ENCODE results near the gene APP.
"Not testable (repeated sequence)": the region's sequence is repeated elsewhere in the genome, so short reads cannot be mapped to it uniquely, and the experiment has no call there.

APP gene

DNA sequence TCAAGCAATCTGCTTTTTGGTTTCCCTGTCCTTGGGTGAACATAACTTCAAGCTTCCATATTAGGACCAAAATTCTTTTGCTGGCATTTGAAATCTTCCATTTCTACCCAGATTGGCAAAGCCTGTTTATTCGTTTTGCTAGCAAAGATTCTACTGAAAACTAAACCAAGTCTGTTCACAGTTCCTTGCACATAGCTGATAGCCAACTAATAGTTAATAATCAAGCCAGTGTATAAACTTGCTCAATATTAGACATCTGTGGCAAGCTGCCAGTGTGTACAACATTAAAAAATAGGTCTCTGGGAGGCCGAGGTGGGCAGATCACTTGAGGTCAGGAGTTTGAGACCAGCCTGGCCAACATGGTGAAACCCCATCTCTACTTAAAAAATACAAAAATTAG lies 6.3 kb downstream of the APP start:
- in situ Hi-C loops (cut with MboI; ENCODE audit: low sequenced_read_pairs), result no loop called here

DNA sequence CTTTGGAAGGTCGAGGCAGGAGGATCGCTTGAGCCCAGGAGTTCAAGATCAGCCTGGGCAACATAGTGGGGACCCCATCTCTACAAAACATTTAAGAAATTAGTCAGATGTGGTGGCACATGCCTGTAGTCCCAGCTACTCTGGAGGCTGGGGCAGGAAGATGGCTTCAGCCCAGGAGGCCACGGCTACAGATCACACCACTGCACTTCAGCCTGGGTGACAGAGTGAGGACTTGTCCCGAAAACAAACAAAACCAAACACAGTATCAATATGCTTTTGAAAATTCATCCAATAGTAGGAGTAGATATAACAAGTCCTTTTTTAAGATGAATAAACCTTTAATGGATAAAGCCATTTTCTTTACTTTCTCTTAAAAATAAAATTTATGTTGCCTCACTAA lies 8.5 kb downstream of the APP start:
- in situ Hi-C loops (cut with MboI; ENCODE audit: low sequenced_read_pairs), result no loop called here

DNA sequence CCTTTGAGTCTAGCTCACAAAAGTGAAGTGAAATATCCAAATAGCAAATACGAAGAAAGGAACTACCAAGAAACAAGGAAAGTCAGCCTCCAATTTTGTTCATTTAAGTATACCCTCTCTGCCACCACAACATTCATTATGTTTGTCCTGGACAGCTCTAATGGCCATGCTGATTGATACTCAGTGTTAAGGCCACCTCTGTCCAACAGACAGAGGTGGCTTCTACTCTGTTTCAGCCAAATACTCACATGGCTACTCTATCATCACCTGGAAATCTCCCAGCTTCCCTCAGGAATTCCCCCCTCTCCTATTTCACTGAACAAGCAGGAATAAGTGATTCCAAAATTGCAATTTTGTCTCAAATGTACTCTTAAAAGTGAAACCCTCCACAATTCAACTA lies 10.7 kb downstream of the APP start:
- in situ Hi-C loops (cut with MboI; ENCODE audit: low sequenced_read_pairs), result no loop called here

DNA sequence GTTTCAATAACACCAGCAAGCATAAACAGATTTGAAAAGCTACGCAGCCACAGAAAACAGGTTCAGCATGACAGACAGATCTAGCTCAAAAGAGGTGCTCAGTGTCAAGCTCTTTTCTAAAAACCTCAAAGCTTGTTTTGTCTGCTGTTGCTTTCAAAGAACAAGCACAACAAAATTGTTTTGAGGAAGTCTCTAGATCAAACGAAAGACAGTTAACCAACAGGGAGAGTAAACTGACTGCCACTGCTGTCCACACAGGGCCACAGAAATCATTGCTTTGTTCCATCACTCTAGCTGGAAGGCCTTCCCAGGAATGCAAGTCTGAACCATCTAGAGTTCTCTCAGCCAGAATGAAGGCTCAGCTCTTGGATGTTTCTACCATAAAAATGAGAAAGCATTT lies 12.8 kb downstream of the APP start:
- in situ Hi-C loops (cut with MboI; ENCODE audit: low sequenced_read_pairs), result no loop called here

GRCh38 chr21:26154753-26155152 lies 15.8 kb downstream of the APP start:
- in situ Hi-C loops (cut with MboI; ENCODE audit: low sequenced_read_pairs), result no loop called here

DNA sequence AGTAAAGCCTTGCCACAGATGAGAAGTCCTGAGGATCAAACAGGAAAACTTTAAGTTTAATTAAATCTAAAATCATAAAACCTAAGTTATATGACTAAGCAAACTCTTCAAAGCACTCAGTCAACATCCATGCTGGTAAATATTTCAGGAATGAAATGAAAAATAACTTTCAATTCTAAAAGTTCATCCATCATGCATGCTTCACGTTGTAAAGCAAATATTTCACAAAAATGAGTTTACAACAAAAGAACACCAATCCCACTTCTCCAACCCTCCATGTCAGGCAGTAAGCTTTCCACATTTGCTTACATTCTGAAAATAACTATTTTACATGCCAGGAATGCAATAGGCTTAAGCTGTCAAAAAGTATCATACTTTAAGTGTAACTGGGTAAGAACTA lies 16.8 kb downstream of the APP start:
- in situ Hi-C loops (cut with MboI; ENCODE audit: low sequenced_read_pairs), result no loop called here

DNA sequence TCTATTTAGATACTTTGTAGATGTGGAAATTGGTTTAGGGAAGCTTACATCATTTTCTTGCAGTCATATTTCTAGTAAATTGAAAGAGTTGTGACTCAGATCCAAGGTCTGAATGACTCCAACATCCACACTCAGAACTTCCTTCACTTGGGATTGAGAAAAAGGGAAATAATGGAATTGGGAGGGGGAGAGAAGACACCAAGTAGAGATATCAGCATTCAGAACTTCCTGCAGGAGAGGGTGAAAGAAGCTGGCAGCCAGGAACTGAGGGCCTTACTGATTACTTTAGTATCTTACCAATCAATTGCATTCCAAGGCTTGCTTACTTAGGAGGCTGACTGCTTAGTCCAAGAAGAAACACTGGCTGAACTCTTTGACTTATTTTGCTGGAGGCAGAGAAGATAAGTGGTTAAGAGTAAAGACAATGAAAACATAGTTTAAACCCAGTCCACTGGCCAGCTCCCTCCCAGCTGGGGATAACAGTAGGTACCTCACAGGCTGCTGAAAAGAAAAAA lies 21.7 kb downstream of the APP start:
- in situ Hi-C loops (cut with MboI; ENCODE audit: low sequenced_read_pairs), result no loop called here

GRCh38 chr21:26148071-26148839 lies 22.3 kb downstream of the APP start:
- in situ Hi-C loops (cut with MboI; ENCODE audit: low sequenced_read_pairs), result no loop called here

GRCh38 chr21:26147535-26147934 lies 23.0 kb downstream of the APP start:
- in situ Hi-C loops (cut with MboI; ENCODE audit: low sequenced_read_pairs), result no loop called here

DNA sequence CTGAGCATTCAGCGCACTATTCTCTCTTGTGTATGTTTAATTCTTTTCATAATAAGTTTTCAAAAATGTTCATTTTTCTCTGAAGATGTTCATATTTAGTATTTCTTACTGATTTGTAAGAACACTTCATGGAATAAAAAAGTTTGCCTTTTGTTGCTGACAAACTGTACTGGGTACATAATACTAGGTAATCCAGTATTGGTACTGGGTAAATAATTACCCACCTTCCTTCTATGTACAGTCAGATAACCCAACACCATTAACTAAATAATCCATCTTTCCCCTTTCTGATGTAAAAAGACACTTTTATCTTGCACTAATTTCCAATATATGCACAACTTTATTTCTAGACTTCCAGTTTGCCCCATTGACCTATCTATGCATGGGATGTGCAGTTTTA lies 23.9 kb downstream of the APP start:
- in situ Hi-C loops (cut with MboI; ENCODE audit: low sequenced_read_pairs), result no loop called here

GRCh38 chr21:26144031-26144430 lies 26.5 kb downstream of the APP start:
- in situ Hi-C loops (cut with MboI; ENCODE audit: low sequenced_read_pairs), result no loop called here

- in situ Hi-C loops (cut with MboI; ENCODE audit: low sequenced_read_pairs), result no loop called here
Observed at GRCh38 chr21:26142363-26142762, 28.2 kb downstream of the APP start.

GRCh38 chr21:26140926-26141325 lies 29.6 kb downstream of the APP start:
- in situ Hi-C loops (cut with MboI; ENCODE audit: low sequenced_read_pairs), result no loop called here

DNA sequence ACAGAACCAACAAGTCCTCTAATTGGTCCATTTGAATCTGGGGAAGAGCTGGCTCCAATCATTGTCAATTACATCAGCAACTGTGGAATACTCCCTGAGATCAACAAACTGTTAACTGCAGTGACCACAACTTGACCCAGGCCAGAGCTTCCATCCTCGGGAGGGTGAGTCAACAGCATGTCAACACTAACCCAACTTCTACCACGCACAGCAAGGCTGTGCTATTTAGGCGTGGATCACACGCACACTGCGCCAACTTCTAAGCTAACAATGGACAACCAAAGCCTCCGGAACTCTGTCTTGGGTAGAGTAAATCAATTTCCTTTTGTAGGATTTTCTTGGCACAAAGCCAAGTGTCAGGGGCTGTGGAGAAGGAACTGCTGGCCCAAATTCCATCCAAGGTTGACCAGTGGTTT lies 30.4 kb downstream of the APP start:
- in situ Hi-C loops (cut with MboI; ENCODE audit: low sequenced_read_pairs), result no loop called here

GRCh38 chr21:26138615-26139257 lies 31.8 kb downstream of the APP start:
- in situ Hi-C loops (cut with MboI; ENCODE audit: low sequenced_read_pairs), result no loop called here

DNA sequence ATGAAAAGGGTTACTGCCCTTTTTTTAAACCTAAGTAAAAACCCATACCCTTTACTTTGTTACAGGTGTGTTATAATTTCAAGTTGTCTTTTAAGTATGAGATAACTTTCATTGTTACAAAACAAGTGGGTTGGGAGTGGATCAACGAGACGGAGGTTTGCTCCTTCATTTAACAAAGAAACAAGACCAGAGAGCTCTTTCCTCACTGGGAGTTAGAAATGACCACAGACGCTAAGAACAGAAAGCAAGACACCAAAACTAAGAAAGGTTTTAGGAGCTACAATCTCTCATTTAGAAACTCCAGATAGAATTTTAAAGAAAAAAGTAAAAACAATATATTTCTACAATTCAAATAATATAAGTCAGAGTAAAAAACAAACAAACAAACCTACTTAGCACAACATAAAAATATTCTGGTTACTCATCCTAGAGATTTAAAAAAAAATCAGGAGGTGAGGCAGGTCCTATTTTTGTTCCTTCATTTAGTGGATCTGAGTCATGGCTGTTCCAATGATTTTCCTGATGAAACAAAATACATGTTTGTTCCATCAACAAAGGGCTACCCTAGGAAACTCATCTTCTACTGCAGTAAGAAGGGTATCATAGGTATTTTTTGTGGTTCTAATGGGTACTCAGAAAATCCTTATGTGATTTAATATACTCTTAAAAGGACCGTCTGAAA lies 33.0 kb downstream of the APP start:
- in situ Hi-C loops (cut with MboI; ENCODE audit: low sequenced_read_pairs), result no loop called here

DNA sequence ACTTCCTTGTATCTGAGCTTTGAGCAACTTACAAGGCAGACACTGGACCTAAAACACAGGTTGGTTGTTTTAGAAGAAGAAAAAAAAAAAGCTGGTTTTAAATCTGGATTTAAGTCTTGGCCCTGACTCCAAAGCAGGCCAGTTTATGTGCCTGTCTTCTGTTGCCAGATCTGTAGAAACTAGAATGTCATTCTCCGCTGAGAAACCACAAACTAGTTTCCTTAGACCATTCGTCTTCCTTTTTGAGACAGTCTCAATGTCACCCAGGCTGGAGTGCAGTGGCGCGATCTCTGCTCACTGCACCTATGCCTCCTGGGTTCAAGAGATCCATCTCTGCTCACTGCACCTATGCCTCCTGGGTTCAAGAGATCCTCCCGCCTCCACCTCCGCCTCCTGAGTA lies 33.9 kb downstream of the APP start:
- in situ Hi-C loops (cut with MboI; ENCODE audit: low sequenced_read_pairs), result no loop called here

GRCh38 chr21:26135520-26135919 lies 35.0 kb downstream of the APP start:
- in situ Hi-C loops (cut with MboI; ENCODE audit: low sequenced_read_pairs), result no loop called here

GRCh38 chr21:26131554-26131953 lies 39.0 kb downstream of the APP start:
- in situ Hi-C loops (cut with MboI; ENCODE audit: low sequenced_read_pairs), result no loop called here

GRCh38 chr21:26131053-26131452 lies 39.5 kb downstream of the APP start:
- in situ Hi-C loops (cut with MboI; ENCODE audit: low sequenced_read_pairs), result not testable (repeated sequence)

GRCh38 chr21:26130249-26130881 lies 40.2 kb downstream of the APP start:
- in situ Hi-C loops (cut with MboI; ENCODE audit: low sequenced_read_pairs), result no loop called here

Data from hTERT RPE-1 (cell line).